Neural cell (in vitro differentiated cells): Measurements from ENCODE around the gene HDGFL3.

Experiments used
- EP300 ChIP-seq: fragments of 450-650 bp; conservative IDR thresholded peaks from 2 replicates; pipeline ENCODE4 v1.6.1; 2014; ENCODE audit warnings: antibody characterized with exemption, mild to moderate bottlenecking, moderate library complexity; ENCODE audit not compliant: poor library complexity, severe bottlenecking
- TF ChIP-seq, protein P1 (sequence below): fragments of 450-650 bp; IDR thresholded peaks from 2 replicates; pipeline ENCODE4 v1.5.1; 2014; ENCODE audit warnings: antibody characterized with exemption, mild to moderate bottlenecking, moderate library complexity; ENCODE audit not compliant: poor library complexity, severe bottlenecking

DNA sequence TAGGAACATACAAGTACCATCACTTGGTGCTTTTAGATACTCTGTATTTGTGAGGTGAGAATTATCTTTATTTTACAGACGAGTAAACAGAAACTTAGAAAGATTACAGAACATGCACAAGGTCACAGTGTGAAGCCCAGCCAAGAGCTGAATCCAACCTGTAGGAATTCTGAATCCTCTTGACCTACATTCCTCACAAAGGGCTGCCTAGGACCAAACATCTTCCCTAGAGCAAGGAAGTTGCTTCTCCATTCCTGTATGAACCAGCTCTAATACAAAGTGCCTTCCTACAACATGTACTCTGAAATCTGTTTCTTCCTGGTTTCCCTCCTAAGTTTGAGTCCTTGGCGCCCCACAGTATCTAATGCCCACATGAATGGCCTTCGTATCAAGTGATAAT lies 2.9 kb downstream of the HDGFL3 start:
- TF ChIP-seq, protein P1, sequence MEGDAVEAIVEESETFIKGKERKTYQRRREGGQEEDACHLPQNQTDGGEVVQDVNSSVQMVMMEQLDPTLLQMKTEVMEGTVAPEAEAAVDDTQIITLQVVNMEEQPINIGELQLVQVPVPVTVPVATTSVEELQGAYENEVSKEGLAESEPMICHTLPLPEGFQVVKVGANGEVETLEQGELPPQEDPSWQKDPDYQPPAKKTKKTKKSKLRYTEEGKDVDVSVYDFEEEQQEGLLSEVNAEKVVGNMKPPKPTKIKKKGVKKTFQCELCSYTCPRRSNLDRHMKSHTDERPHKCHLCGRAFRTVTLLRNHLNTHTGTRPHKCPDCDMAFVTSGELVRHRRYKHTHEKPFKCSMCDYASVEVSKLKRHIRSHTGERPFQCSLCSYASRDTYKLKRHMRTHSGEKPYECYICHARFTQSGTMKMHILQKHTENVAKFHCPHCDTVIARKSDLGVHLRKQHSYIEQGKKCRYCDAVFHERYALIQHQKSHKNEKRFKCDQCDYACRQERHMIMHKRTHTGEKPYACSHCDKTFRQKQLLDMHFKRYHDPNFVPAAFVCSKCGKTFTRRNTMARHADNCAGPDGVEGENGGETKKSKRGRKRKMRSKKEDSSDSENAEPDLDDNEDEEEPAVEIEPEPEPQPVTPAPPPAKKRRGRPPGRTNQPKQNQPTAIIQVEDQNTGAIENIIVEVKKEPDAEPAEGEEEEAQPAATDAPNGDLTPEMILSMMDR, result no peak
- TF ChIP-seq EP300, result no peak
